ENCODE results near the gene ARL16.

- TF ChIP-seq CTCF (IDR thresholded peaks at IDR 0.05; ENCODE audit: insufficient read depth, low read depth, low read length) (no peak), EZH2 (IDR thresholded peaks at IDR 0.05; ENCODE audit: insufficient read depth, low read length) (no peak)
Measured at GRCh38 chr17:81638683-81639082, 44.9 kb downstream of the ARL16 start.

All from astrocyte (in vitro differentiated cells and primary cell).